NCI-H2107 treated with DMSO at 0.1 percent for 48 hours (cell line): Measurements from ENCODE around the gene FAM180A.

Experiments
- DNase-seq: peaks from one replicate; lab custom pipeline; 2025; ENCODE audit not compliant: unreplicated experiment; lab: John Stamatoyannopoulos, UW

The FAM180A gene

GRCh38 chr7:135685306-135686084, 63.1 kb downstream of the FAM180A start:
- no peak for DNase-seq

- no peak for DNase-seq
These were observed 63.9 kb downstream of the FAM180A start for GRCh38 chr7:135684699-135685098.

GRCh38 chr7:135684136-135684535, 64.5 kb downstream of the FAM180A start:
- no peak for DNase-seq

GRCh38 chr7:135683609-135684008, 65.0 kb downstream of the FAM180A start:
- DNase-seq, result no peak

- DNase-seq, result no peak
These were observed 66.4 kb downstream of the FAM180A start for GRCh38 chr7:135682191-135682590.

- no peak for DNase-seq
These were observed 66.9 kb downstream of the FAM180A start for GRCh38 chr7:135681762-135682161.
